ENCODE data around the gene WNT7A.
"Not testable (repeated sequence)": the region's sequence is repeated elsewhere in the genome, so short reads cannot be mapped to it uniquely, and the experiment has no call there.

WNT7A gene

GRCh38 chr3:13865106-13865505 lies 14.8 kb downstream of the WNT7A start:
- no peak for DNase-seq

GRCh38 chr3:13863965-13864595 lies 15.8 kb downstream of the WNT7A start:
- no peak for DNase-seq

DNA sequence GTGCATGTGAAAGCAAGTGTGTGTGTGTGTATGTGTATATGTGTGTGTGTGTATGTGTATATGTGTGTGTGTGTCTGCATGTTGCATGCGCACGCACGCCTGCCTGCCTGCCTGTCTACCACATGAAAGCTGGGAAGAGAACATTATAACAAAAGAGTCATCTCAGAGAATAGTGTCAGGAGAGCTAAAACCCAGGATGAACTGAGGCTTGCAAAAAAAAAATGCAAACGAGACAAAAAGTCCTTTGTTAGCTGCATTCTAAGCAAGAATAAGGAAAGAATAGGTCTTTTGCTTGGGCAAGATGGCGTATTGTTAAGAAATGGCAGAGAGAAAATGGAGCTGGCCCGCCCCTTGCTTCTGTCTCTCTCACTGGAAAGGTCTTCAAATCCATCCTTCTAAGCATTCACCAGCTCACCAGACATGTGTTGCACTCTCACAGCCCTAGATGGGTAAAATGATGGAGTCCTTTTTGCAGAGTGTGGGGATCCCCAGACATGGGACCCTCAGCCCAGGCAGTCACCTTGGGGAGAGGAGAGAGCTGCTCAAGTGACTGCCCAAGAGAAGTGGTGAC lies 16.4 kb downstream of the WNT7A start:
- no peak for DNase-seq

DNA sequence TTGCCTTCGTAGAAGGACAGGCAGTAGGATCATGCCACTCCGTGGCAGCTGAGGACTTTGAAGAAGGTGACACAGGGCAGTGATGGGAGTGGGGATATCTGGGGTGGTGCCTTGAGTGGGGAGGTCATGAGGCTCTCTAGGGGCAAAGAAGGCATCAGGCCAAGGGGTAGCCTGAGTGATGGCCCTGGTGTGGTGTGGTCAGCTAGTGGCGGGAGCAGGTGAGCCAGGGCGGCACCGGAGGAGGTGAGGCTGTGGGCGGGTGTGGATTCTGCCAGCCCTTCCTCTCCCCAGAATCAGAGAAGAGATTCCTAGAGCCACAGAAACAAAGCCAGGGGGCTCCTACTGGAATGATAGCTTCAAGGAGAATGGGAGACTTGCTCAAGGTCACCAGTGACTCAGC lies 18.4 kb downstream of the WNT7A start:
- no peak for DNase-seq

- no peak for DNase-seq
These were observed 19.9 kb downstream of the WNT7A start for GRCh38 chr3:13860001-13860400.

- DNase-seq = no peak
These were observed 20.9 kb downstream of the WNT7A start for GRCh38 chr3:13858768-13859520.

DNA sequence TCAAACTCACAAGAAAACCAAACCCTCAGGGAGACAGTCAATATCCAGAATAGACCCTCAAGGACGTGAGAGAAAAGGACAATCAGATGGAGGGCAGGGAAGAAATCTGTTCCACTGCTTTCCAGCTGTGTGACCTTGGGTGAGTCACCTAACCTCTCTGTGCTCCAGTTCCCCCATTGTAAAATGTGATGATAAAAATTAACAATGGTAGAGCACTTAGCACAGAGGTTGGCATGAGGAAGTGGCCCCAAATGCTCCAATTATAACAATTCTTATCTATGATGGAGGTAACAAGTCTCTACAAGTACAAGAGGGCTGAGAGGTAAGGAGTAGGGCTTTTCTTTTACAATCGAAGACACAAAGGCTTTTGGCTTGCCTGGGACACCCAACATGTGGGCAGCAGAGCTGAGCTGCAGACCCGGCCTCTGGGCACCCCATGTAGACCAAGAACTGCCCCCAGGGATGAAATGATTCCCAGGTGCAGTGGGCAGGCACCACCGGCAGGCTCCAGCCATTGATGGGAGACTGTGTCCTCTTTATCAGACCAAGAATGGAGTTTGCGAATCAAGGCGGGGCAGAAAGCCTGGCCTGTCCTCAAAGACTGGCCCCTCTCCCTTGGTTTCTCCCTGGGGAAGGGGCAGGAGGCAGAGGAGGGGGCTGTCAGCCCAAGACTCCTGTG lies 22.0 kb downstream of the WNT7A start:
- DNase-seq = no peak

DNA sequence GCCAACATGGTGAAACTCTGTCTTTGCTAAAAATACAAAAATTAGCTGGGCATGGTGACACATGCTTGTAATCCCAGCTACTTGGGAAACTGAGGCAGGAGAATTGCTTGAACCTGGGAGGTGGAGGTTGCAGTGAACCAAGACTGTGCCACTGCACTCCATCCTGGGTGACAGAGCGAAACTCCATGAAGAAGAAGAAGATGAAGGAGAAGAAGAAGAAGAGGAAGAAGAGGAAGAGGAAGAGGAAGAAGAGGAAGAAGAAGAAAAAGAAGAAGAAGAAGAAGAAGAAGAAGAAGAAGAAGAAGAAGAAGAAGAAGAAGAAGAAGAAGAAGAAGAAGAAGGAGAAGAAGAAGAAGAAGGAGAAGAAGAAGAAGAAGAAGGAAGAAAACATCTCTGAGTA lies 23.2 kb downstream of the WNT7A start:
- not testable (repeated sequence) for DNase-seq

DNA sequence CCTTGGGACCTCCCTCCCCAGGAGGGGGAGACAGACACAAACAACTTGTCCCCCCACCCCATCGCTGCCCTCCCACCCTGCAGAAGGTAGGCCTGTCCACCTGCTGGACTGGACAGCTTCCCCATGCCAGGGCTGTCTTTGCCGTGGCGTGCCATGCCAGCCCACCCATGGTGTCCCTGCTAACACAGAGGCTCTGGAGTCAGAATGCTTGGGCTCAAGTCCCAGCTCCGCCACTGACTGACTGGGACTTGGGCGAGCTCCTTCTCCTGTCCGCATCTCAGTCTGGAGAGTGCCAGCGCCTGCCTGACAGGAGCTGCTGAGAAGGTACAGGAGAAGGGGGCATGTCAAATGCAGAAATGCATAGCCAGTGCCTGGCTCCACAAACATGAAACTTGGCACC lies 23.9 kb downstream of the WNT7A start:
- DNase-seq = no peak

- DNase-seq = no peak
These were observed 25.4 kb downstream of the WNT7A start for GRCh38 chr3:13854492-13854891.

DNA sequence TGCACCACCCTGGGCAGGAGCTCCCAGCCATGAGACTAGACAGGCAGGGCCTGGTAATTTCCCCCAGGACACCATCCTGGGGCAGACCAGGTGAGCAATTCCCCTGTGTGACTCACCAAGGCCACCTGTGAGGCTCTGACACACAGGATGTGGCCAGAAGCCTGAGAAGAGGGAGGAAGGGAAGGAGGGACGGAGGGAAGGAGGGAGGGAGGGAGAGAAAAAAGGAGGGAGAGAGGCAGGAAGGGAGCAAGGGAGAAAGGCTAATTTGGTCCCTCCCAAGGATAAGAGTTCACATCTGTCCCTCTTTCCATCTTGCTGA lies 25.9 kb downstream of the WNT7A start:
- peak; percentile 20 for DNase-seq

GRCh38 chr3:13853256-13853977 lies 26.5 kb downstream of the WNT7A start:
- DNase-seq = no peak

DNA sequence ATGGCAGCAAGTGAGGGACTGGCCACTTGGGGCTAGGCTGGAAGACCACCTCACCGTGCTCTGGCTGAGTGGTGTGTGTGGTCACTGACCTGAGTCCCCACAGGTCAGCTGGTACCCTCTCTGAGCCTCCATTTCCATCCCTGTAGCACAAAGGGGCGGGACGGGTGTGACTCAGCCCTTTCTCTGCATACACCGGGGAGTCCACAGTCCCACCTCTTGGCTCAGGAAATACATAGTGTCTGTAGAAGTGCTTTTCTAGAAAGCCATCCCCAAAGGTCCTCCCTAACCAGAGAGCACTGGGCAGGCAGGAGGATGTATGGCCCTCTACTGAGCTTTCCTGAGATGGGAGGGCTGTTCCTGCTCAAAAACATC lies 27.2 kb downstream of the WNT7A start:
- peak; percentile 15 for DNase-seq

DNA sequence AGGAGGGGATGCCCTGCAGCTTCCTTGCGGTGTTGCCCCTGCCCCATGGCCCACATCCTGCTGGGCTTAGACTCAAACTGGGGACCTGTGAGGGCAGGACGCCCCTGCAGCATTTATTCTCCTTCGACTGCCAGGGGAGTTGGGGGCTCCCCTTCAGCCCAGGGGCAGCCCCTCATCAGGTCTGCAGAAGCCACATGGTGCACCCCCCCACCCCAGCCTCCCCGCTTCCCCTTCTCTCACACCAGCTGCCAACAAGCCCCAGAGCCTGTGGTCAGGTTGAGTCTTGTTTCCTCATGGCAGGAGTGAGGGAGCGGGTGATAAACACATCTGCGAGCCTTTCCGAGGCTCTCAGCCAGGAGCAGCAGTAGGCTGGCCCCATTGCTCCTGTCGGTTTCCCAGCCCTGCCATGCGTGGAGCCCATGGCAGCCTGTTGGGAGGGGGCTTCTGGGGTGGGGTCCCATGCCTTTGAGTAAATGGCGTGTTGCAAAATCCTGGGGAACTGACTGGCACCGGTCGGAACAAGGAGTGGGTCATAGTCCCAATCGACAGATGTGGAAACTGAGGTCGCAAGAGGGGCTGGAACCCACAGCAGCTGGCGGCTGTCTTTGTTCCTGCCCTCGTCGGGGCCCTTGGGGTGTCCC lies 27.8 kb downstream of the WNT7A start:
- DNase-seq = no peak

DNA sequence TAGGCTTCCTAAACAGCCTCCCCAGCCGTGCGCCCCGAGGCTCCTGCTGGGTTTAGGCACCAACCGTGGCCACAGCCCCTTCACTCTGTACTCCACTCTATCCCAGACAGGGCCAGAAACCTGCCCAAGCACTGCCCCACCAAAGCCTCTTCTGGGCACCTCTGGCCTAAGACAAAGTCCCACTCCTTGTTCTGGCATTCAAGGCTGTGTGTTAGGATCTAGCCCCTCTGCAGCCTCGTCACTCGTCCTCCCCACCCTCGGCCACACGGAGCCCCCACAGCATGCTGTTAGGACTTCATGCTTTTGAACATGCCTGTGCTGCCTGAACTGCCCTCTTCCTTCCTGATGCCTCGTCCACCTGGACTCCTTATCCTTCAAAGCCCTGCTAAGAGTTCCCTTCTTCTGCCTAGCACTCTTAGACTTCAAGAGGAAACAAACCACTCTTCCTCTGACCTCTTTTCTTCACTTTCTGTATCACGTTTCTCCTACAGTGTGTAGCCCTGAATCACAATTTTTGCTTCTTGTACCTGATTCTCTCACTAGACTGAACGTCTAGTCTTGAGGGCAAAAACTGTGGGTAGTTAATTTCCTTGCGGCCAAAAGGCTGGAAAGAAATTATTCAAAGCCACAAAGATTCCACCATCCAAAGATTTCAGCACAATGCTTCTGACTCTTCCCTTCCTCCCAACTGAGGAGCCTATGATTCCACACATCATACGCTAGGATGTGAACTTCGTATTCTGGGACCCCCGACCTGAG lies 28.6 kb downstream of the WNT7A start:
- no peak for DNase-seq

- no peak for DNase-seq
These were observed 29.5 kb downstream of the WNT7A start for GRCh38 chr3:13850161-13850945.

DNA sequence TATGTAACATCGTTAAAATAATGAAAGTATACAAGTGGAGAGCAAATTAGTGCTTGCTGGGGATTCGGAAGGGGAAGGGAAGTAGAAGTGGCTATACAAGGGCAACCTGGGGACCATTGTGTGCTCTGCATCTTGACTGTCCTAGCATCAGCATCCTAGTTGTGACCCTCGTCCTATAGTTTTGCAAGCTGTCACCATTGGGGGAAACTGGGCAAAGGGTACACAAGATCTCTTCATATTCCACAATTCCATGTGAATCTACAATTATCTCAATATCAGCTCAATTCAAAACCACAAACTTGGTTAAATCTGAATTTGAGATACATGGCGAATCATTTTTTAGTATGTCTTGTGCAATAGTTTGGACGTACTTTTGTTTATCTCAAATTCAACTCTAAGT lies 30.9 kb downstream of the WNT7A start:
- no peak for DNase-seq

GRCh38 chr3:13846716-13847570 lies 32.9 kb downstream of the WNT7A start:
- DNase-seq = no peak

GRCh38 chr3:13846238-13846637 lies 33.6 kb downstream of the WNT7A start:
- DNase-seq = no peak

- no peak for DNase-seq
These were observed 34.1 kb downstream of the WNT7A start for GRCh38 chr3:13845806-13846205.
